HG03571 (cell line): ENCODE measurements around the gene PAPPA.

Source experiments
- ATAC-seq: cut with Tn5 transposase; IDR thresholded peaks from one replicate; pipeline ENCODE4 v1.9.1; 2021; ENCODE audit not compliant: unreplicated experiment

PAPPA gene

DNA sequence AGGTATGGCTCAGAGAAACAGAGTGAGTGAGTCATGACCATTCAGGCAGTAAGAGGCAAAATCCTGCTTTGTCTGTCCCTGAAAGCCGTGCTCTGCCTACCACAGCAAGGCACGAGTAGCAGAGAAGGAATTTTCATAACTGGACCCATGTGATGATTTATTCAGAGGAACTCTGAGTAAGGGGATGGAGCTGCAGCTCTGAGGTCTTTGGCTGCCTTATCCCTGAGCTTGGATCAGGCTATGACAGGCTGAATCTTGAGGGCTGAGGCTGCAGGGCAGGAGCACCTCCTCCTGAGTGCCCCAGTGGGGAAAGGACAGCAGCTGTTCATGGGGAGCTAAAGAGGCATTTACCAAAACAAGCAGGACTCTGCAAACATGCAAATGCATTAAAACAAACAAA lies 183.4 kb downstream of the PAPPA start:
- ATAC-seq: no peak

DNA sequence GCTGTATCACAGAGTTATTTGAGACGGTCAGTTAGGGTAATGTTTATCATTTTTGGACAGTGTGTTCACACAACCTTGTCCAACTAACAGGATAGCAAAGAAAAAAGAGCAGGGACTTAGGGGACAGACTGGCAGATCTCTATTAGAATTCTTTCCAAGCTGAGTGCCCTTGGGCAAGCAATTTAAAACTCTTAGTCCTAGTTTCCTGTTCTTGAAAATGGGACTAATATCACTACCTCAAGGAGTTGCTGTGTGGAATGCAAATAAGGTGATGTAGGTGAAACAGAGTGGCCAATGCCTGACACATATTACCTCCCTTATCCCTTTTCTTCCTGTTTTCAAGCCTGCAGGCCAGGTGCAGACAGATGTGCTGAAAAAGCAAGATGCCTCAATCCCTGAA lies 186.7 kb downstream of the PAPPA start:
- no peak for ATAC-seq

DNA sequence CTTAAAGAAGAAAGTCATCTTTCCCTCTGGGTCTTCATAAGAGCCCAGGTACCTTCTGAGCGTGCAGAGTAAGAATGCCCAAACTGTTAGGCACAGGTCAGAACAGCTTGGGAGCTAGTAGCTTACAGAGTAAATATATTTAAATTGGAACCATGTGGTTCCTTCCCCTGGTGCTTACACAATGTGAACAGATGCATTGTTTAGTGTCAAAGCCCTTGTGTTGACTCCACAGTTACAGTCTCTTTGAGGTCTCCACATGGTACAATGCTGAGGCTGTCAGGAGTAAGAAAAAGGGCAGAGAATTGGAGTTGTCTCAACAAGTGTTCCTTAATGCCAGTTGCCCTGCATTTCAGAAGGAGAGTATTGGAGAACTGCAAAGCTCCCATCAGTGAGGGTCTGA lies 188.5 kb downstream of the PAPPA start:
- no peak for ATAC-seq

DNA sequence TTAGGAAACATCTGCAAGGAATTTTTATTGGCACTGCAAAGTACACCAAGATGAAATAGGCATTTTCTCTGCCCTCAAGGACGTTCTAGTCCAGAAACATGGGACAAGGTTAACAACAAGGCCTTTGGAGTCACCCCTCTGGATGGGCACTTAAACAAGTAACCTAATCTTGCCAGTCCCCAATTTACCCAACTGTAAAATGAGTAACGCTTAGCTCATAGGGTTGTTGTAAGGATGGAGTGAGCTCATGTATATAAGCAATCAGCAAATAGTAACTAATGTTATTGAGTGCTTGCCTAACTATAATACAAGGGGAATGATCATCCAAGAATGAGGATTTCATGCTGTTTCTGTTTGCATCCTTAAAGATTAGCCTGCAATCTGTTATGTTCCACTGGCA lies 189.3 kb downstream of the PAPPA start:
- ATAC-seq: no peak

DNA sequence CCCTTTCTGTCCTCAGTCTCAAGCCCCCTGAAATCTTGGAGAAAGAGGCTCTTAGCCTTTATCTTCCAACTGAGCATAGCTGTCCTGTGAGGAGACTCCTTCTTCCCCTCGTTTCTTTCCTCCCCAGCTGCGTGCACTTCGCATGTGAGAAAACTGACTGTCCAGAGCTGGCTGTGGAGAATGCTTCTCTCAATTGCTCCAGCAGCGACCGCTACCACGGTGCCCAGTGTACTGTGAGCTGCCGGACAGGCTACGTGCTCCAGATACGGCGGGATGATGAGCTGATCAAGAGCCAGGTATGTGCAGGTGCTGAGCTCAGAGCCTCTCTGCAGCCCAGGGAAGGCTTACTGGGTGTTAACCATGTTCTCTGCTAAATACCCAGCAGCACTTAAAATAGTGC lies 190.8 kb downstream of the PAPPA start:
- no peak for ATAC-seq

DNA sequence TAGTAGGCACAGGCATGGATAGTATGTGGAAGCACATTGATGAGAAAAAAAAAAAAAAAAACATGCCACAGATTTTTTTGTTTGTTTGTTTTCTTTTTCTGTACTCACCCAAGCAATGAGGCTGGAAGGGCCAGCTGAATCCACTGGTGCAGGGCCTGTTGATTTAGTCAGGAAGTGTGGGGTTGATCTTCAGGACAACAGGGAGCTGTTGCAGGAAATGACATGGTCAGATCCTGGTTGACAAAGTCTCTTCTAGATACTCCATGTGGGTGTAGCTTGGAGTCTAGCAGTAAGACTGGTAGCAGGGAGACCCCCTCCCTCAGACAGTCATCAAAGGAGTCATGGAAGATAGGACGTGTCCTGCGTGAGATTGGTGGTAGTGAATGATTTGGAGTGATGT lies 191.8 kb downstream of the PAPPA start:
- no peak for ATAC-seq

DNA sequence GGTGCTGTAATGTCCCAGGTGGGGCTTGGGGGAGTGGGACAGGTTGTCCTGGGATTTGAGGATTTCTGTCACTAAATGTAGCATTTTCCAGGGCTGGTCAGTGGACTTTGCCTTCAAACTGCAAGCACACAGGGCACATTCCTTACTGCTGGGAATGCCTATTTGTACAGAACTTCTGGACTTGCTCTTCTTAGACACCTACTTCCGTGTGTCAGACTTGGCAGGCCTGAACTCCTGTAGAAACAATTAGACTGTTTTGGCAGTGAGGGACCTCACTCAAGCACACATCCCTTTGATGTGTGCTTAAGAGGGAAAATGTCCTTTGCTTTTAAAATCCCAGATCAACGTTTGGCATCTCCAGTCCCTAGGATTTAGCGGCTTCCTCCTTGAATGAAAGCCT lies 192.2 kb downstream of the PAPPA start:
- ATAC-seq: no peak

DNA sequence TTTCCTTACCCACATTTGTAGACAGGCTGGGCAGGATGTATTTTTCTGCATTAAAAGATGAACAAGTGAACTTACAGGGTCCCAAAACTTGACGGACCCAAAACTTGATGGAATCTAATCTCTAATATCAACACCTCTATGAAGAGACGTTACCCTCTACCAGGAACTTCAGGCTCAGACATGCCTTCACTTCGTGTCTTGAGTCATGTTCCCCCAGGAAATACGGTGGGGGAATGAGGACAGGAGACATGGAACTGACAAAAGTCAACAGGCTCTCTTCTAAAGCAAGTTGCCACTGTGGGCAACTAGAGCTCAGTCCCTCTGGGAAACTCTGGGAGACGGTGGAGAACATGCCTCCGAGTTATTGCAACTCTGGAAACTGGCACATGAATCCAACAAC lies 196.1 kb downstream of the PAPPA start:
- ATAC-seq: no peak

DNA sequence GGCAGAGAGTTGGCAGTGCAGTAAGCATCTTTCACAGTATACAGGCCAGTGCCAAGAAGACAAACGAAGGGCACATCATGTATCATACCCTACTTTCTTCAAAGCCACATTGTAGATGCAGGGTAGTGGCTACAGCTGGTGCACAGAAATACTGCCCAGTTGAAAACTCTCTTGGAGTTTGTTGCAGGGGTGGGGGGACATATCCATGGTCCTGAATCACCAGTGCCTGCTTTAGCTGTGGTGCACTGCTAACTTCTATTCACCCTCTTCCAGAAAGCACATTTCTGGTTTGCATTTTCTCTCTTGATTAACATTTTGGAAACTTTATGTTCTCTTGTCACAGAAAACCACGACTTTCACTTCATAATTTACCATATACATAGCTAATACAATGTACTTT lies 196.6 kb downstream of the PAPPA start:
- no peak for ATAC-seq

DNA sequence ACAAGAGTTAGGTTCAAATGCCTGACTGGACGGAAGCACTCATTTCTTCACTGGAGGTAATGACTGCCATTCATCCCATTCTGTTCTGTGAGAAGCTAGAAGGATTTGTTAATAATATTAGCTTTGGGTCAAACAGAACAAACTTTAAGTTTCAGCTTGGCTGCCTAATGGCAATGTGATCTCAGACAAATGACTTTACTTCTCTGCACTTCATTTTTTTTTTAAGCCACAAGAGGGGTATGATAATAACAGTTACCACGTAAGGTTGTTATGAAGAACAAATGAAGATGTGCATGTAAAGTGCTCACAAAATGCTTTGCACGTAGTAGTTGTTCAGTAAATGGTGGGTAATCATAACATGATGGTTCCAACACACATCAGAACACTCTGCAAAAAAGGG lies 199.4 kb downstream of the PAPPA start:
- no peak for ATAC-seq

DNA sequence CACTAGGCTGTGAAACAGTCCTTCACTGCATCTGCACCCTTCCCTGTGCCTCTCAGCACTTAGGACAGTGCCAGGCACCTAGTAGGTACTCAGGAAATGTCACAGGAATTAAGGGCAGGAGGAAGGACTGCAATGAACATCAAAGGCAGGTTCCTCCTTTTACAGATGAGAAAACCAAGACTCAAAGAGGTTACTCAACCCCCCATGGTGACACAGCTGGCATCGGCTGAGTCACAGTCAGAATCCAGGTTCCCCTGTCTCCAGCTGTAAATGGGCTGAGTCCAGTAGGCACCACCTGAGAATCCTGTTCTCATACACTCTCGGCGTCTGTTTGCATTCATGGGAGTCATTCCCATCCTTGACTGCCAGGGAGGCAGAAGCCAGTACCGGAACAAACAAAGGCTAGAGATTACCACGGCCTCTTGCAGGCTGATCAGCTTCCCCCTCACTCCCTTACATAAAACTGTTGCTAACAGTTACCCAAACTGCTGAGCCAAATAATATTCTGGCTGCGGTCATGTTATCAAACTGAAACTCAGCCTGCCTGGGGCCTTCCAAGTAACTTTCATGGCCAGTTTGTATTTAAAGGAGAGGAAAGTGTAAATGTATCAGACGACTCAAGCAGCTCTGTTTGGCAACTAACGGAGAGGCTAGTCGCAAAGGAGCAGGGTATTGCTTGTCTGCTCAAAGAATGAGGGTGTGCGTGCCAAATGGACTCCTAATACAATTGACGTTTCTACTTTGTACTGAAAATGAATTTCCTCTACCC lies 201.7 kb downstream of the PAPPA start:
- no peak for ATAC-seq

DNA sequence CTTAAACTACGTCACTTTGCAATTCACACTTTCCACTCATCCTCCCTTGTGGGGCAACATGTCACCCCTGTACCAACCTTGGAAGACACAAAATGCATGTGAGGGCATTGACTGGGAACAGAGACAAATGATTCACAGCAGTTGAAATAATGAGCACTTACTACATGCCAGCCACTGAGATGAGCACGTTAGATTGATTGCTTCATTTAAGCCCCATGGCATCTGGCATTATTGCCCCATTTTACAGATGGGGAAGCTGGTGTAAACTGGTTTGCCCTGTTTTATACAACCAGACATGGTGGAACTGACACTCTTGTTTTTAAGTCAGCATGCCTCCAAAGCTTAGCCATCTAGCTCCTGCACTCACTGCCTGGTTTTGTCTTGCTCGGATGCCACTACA lies 204.7 kb downstream of the PAPPA start:
- ATAC-seq: no peak

DNA sequence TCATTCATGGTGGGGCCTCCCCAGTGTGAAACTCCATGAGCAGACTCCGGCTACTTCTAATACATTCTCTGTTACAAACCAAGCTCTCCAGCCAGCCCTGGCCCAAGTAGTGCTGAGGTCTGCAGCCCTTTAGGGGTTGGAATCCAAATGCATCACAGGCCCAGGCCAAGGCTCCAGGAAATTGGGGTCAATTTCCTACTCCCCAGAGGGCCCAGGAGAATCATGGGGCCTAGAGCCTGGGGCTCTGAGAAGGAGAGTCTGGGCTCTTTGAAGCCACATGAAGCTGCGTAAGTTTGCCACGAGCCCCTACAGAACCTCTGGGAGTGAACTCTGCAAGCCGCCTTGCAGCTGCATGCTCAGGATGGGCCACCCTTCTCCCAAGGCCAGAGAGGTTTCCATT lies 206.4 kb downstream of the PAPPA start:
- no peak for ATAC-seq

DNA sequence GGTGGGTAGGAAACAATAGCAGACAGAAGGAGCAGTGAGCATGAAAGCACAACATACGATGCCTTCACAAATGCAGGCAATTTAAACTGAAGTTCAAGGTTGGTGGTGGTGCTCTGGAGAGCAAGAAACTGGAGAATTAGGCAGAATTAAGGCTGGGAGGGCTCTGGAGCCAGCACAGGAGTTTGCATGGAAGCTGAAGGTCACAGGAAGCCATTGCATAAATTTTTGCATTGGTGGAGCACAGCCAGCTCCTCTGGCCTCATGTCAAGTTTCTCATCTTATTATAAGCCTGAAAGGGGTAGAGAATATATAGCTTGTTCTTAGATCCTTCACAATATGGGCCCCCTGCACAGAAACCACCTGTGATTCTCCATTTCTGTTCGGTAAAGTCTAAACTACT lies 207.4 kb downstream of the PAPPA start:
- no peak for ATAC-seq

DNA sequence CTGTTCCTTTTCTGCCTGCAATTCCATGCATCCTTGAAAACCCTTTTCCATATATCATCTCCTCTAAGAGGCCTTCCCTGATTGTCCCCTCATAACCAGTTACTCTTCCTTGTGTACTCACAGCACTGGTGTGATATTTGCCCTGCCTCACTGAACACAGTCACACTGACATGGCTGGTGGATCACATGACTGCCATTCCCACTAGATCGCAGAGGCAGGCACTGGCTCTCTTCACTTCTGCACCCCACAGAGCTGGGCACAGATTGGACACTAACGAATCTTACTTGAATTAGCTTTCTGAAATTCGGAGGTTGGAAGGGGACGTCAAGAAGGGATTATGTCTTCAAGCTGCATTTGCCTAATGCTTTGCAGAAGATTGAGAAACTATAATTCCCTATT lies 208.0 kb downstream of the PAPPA start:
- no peak for ATAC-seq

DNA sequence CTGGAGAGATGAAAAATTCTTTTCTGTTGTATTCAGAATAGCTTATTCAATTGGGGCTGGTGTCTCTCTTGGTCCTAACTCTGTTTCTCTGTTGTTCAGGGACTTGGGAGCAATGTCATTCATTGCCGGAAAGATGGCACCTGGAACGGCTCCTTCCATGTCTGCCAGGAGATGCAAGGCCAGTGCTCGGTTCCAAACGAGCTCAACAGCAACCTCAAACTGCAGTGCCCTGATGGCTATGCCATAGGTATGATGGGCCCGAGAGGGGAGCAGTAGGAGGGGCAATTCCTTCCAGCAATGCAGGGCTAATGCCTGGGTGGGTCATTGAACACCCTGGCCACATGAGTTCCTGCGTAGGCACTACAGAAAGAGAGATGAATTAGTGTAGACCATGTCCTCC lies 208.9 kb downstream of the PAPPA start:
- ATAC-seq: no peak

DNA sequence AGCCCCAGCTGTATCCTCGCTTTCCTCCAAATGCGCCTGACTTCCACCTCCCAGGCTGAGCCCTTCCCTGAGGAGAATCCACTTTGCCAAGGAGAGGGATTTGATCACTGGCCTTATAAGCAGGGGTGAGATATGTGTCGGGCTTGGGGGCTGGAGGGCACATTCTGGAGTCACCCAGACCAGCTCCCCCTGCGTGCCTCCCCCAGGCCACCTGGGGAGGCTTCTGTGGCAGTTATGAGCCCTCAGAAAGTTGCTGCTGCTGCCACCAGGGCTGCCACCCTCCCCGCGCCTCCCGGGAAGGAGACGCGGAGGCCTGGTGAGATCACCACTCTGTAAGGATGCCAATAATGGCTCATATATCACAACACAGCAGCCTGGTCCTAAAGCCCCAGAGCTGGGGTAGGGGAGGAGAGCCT lies 211.5 kb downstream of the PAPPA start:
- ATAC-seq: no peak

DNA sequence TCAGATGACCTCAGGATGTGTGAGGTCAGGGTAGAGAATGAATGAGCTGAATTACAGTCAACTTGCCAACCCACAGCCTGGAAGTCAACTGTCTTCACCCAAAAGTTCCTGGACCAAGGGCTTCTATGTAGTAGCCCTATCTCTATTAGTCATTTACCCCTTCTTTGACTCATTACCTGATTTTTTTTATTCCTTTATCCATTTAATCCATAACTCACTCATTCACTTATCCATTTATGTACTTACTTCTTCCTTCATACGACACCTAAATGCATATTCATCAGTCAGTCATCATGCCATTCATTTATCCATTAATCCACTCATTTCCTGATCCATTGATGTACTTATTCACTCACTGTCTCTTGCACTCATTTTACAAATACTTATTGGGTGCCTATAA lies 212.7 kb downstream of the PAPPA start:
- no peak for ATAC-seq

DNA sequence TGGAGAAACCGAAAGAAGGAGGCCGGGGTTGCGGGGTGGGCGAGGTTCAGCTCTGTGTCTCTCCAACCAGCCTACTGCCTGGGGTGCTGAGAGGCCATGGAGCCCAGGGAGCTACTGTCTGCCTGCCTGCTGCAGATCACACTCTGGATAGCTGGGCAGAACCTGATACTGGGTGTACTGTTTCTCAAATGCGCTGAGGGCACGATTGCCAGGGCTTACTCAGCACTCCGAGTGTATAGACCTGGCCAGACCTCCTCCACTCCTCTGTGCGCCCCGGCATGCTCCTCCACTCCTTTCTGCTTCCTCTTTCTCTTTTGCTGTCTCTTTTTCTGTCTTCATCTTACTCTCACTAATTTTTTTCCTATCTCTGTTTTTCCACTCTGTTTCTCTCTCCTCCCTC lies 215.1 kb downstream of the PAPPA start:
- no peak for ATAC-seq

DNA sequence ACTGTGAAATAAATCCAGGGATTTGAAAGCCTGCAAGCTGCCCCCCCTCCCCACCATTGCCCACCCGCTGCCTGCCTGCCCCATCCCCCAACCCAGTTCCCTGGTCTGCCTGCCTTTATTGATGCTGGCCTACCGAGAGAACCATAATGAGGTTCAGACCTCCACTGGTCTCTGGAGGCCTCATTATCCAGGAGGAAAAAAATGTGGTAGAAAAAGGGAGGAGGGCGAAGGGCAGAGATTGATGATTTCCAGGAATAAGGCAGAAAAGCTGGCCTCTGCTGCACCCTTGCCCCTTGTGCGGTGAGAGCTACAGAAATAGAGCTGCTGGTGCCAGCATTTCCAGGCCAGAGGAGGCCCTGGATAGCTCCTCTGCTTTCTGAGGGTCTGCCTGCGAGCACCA lies 216.1 kb downstream of the PAPPA start:
- ATAC-seq: no peak

DNA sequence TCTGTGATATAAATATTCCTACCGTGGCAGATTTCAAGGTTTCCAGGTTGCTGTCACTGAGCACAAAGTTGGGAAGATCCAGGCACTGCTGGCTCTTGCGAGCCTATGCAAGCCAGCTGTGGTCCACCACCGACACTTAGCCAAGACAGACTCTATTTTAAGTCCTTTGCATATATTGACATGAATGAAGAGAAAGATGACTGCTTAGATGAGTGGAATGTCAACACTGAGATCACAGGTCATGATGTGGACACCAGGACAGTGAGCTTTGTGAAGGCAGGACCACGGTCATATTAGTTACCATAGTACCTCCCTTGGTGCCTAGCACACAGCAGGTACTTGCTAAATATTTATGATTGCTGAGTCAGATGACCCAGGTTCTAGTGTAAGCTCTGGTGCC lies 217.0 kb downstream of the PAPPA start:
- ATAC-seq: no peak

DNA sequence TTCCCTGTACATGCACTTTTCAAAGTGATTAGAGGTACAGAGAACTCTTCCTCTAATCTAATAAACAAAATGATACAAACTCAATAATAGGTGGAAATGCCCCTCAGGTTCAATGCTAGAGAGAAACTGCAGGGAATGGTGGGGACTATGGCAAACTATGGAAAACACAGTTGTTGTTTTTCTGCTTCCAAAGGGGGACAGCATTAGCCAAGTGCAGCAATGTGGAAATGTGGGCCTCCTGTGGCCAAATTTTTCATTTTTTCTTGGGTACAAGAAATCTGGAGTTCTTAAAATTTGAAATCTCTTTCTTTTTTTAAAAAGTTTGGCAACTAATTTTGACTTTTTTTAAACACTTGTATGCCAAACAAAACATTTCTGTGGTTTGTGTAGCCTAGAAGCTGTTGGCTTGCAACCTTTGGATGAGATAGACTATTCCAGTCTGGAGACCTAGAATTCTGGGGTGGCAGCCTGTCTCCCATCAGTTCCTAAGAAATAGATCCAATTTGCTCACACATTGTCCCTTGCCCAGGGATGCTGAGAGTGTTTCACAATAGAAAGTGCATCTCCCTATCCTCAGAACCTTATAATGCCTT lies 218.6 kb downstream of the PAPPA start:
- ATAC-seq: no peak

DNA sequence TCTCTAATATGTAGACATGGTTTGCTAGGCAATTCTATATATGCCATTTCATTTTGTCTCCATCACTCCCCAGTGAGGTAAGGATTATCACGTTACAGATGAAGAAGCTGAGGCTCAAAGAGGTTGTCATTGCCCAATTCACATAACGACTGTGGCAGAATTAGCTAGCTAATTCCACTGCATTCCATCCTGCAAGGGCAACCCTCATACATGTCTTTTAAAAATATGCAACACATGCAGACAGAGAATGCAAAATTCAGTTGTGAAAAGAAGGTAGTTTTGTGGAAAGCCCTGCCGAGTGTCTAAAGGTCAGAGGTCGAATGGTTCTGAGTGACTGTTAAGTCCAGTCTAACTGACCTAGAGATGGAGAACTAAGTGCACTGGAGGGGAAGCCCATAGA lies 219.2 kb downstream of the PAPPA start:
- ATAC-seq: no peak
